K562 (cell line): ENCODE data around the gene CACNG6. TPM values are rescaled to one million over a fixed set of nuclear protein-coding genes. Genes with fewer than 3 reads are reported as not detected.
A peak's percentile ranks its signal among the peaks of the same experiment; 100 is the strongest.

Experiments used
- ATAC-seq: fragments of 200-7000 bp; cut with Tn5 transposase; 3 replicates; pipeline ENCODE4 v1.9.1; 2020; ENCODE audit warnings: moderate library complexity
- BruUV-seq: library from RNA; stranded (reverse); fragments of 400-500 nt; replicated peaks from 2 replicates; lab custom pipeline; 2021; lab: Mats Ljungman, UMichigan
- CTCF ChIA-PET: fragments of 300-600 bp; formaldehyde crosslinking; extraction: SDS; loops from one replicate; lab custom pipeline; 2021; ENCODE audit warnings: low intra/inter-chr PET ratio; lab: Yijun Ruan, JAX
- POLR2A ChIA-PET: fragments of 300-600, 350-650 bp; sonication (Branson Sonifier 250); formaldehyde crosslinking; extraction: SDS; loops from one replicate; lab custom pipeline; 2021; ENCODE audit warnings: antibody characterized with exemption, inconsistent platforms; lab: Yijun Ruan, JAX
- DNase-seq, 4 experiments: peaks; one replicate each; pipeline versions ENCODE4 v3.0.0 to v3.0.0-alpha.2; 2011 to 2018; ENCODE audit warnings: low spot score in 3 of 4, mixed read lengths in 3 of 4; ENCODE audit errors: extremely low read depth in 1 of 4
- FAIRE-seq: peaks from 2 replicates; lab custom pipeline; 2011; peaks lifted over from hg19 to GRCh38; lab: Jason Lieb, UNC
- H2AFZ ChIP-seq: 2 replicates; pipeline ENCODE4 v1.6.0; 2011; ENCODE audit warnings: low read depth, low read length, control low read depth, inconsistent platforms
- H3K27ac ChIP-seq: fragments of 200-600 bp; 3 replicates; pipeline ENCODE4 v1.8.0; 2011; ENCODE audit warnings: low read depth, mild to moderate bottlenecking, control low read depth, inconsistent platforms, low read length, moderate library complexity, mixed read lengths; ENCODE audit errors: extremely low read depth
- H3K27me3 ChIP-seq, 2 experiments: fragments of 300-600 bp in 1 of 2; 2 replicates in 1 of 2; 3 replicates in 1 of 2; pipeline versions ENCODE4 v1.6.0 to v1.8.0; 2011; ENCODE audit warnings: inconsistent platforms in 2 of 2, low read length in 2 of 2, mild to moderate bottlenecking in 1 of 2, mixed read lengths in 1 of 2, moderate library complexity in 1 of 2; ENCODE audit not compliant: control insufficient read depth in 2 of 2, insufficient read depth in 2 of 2
- H3K36me3 ChIP-seq: fragments of 300-600 bp; 3 replicates; pipeline ENCODE4 v1.8.0; 2011; ENCODE audit warnings: mild to moderate bottlenecking, low read length, inconsistent platforms; ENCODE audit not compliant: control insufficient read depth, insufficient read depth
- H3K4me1 ChIP-seq, 2 experiments: fragments of 200-600 bp in 1 of 2; replicated peaks in 1 of 2; 2 replicates in 1 of 2; 3 replicates in 1 of 2; pipeline versions ENCODE4 v1.5.1 to v1.8.0; 2011; ENCODE audit warnings: inconsistent platforms in 2 of 2, low read length in 2 of 2, mild to moderate bottlenecking in 1 of 2, mixed read lengths in 1 of 2, moderate library complexity in 1 of 2; ENCODE audit not compliant: control insufficient read depth in 2 of 2, insufficient read depth in 2 of 2
- H3K4me2 ChIP-seq: 2 replicates; pipeline ENCODE4 v1.6.1; 2011; ENCODE audit warnings: low read length, control low read depth, inconsistent platforms, mixed read lengths; ENCODE audit not compliant: insufficient read depth
- H3K4me3 ChIP-seq: fragments of 200-600 bp; sonication (generic), shearing (Covaris generic); 2 replicates; pipeline ENCODE4 v1.5.1; 2016; ENCODE audit warnings: control low read depth, inconsistent platforms
- H3K79me2 ChIP-seq: fragments of 200-600 bp; 3 replicates; pipeline ENCODE4 v1.8.0; 2011; ENCODE audit warnings: low read length, inconsistent platforms; ENCODE audit not compliant: control insufficient read depth, insufficient read depth
- H3K9ac ChIP-seq, 2 experiments: 2 replicates each; pipeline versions ENCODE4 v1.6.0 to v1.6.1; 2011; ENCODE audit warnings: low read depth in 2 of 2, low read length in 2 of 2, control low read depth in 1 of 2, inconsistent platforms in 1 of 2, mild to moderate bottlenecking in 1 of 2, mixed read lengths in 1 of 2; ENCODE audit not compliant: insufficient read depth in 1 of 2
- H3K9me1 ChIP-seq: one replicate; pipeline ENCODE4 v1.6.0; 2011; ENCODE audit warnings: inconsistent platforms, mild to moderate bottlenecking, low read length, moderate library complexity; ENCODE audit not compliant: control insufficient read depth, insufficient read depth
- H3K9me3 ChIP-seq: replicated peaks from 2 replicates; pipeline ENCODE4 v1.5.1; 2011; ENCODE audit warnings: low read depth, low read length, inconsistent platforms; ENCODE audit not compliant: control insufficient read depth, insufficient read depth
- H4K20me1 ChIP-seq: replicated peaks from 2 replicates; pipeline ENCODE4 v1.6.1; 2011; ENCODE audit warnings: low read length, inconsistent platforms, mixed read lengths; ENCODE audit not compliant: control insufficient read depth, insufficient read depth
- CHD4 ChIP-seq: fragments of 200-600 bp; sonication (generic); IDR thresholded peaks from 3 replicates; pipeline ENCODE4 v1.6.1; 2012; ENCODE audit warnings: low read depth, mild to moderate bottlenecking, mixed read lengths, low read length, inconsistent platforms; ENCODE audit not compliant: insufficient read depth, insufficient replicate concordance, poor library complexity, severe bottlenecking
- CREB5 ChIP-seq: fragments of 250-450 bp; sonication (Bioruptor Pico); IDR thresholded peaks from 2 replicates; pipeline ENCODE4 v1.5.0; 2020; ENCODE audit warnings: mild to moderate bottlenecking
- FOSL1 ChIP-seq: fragments of 200-800 bp; sonication (Bioruptor generic); conservative IDR thresholded peaks from 2 replicates; pipeline ENCODE4 v1.6.1; 2016; ENCODE audit warnings: missing genetic modification characterization, missing compliant biosample characterization
- HEY1 ChIP-seq: fragments of 250-450 bp; sonication (Bioruptor Pico); IDR thresholded peaks from 2 replicates; pipeline ENCODE4 v1.5.0; 2020; ENCODE audit warnings: mild to moderate bottlenecking, moderate library complexity, borderline replicate concordance
- HMGN3 ChIP-seq: IDR thresholded peaks from 2 replicates; pipeline ENCODE4 v1.6.1; 2011; ENCODE audit warnings: borderline replicate concordance, low read depth, mild to moderate bottlenecking, mixed read lengths, low read length; ENCODE audit not compliant: insufficient read length; ENCODE audit errors: extremely low read depth
- IFI16 ChIP-seq: fragments of 250-450 bp; sonication (Bioruptor Pico); IDR thresholded peaks from 2 replicates; pipeline ENCODE4 v2.1.2; 2022; ENCODE audit warnings: mild to moderate bottlenecking, inconsistent platforms
- KAT8 ChIP-seq: fragments of 450-650 bp; IDR thresholded peaks from 2 replicates; pipeline ENCODE4 v1.6.1; 2016; ENCODE audit warnings: low read depth, mild to moderate bottlenecking
- NR0B1 ChIP-seq: fragments of 450-650 bp; IDR thresholded peaks from one replicate; pipeline ENCODE4 v1.6.1; 2018; ENCODE audit warnings: mild to moderate bottlenecking, moderate library complexity; ENCODE audit not compliant: partially characterized antibody
- RAD21 ChIP-seq, 2 experiments: fragments of 250-450 bp in 1 of 2; fragments of 450-650 bp in 1 of 2; sonication (Bioruptor Pico) in 1 of 2; formaldehyde crosslinking in 1 of 2; IDR thresholded peaks in 1 of 2; conservative IDR thresholded peaks in 1 of 2; 2 replicates each; pipeline versions ENCODE4 v1.4.0 to v1.8.0; 2020 to 2022; ENCODE audit warnings: mild to moderate bottlenecking in 2 of 2, moderate library complexity in 1 of 2
- RBM25 ChIP-seq: fragments of 200-400 bp; formaldehyde crosslinking; IDR thresholded peaks from 2 replicates; pipeline ENCODE4 v1.6.1; 2018; ENCODE audit warnings: low read length, low read depth, moderate library complexity; ENCODE audit not compliant: severe bottlenecking
- SP1 ChIP-seq: sonication (generic); formaldehyde crosslinking; IDR thresholded peaks from 2 replicates; pipeline ENCODE4 v1.8.1; 2022; ENCODE audit warnings: mild to moderate bottlenecking, missing genetic modification reagents
- SPI1 ChIP-seq: IDR thresholded peaks from 2 replicates; pipeline ENCODE4 v1.6.1; 2011; ENCODE audit warnings: low read depth, low read length, control low read depth, borderline replicate concordance
- WGBS: fragments of 100-300 bp; shearing (Covaris generic); methylation state at CpG from one replicate; pipeline ENCODE4 v1.1.6; 2016; ENCODE audit warnings: low coverage, mixed read lengths; ENCODE audit not compliant: insufficient coverage; ENCODE audit errors: missing lambda C conversion rate; 5-methylcytosine and 5-hydroxymethylcytosine counted together
- in situ Hi-C: fragments of 300-500 bp; cut with MboI; formaldehyde crosslinking; loops from 4 replicates; pipeline ENCODE4 v1.15.0; 2018; ENCODE audit warnings: inconsistent platforms, mixed read lengths
- intact Hi-C: fragments of 100-400 bp; cut with micrococcal nuclease; formaldehyde crosslinking; loops from 2 replicates; pipeline ENCODE4 v1.14.2; 2022
- polyA plus RNA-seq, 8 experiments: library from polyadenylated mRNA; depleted of rRNA in 4 of 8; stranded (reverse) in 5 of 8; unstranded in 3 of 8; fragments of >200 nt; fragmentation: Nextera tagmentation in 2 of 8; fragmentation: Illumina TruSeq in 1 of 8; extraction: Ambion mirVana in 2 of 8; extraction: Trizol in 1 of 8; gene quantifications; 2 replicates each; pipeline versions ENCODE4 v1.2.1 to v1.2.3, GENCODE V29; 2011 to 2014; ENCODE audit warnings: inconsistent platforms in 1 of 8, missing spikeins in 1 of 8
- total RNA-seq, 7 experiments: library from RNA; depleted of rRNA in 6 of 7; stranded (reverse); fragments of >200 nt in 6 of 7; fragmentation: Illumina TruSeq in 2 of 7; extraction: Trizol in 2 of 7; gene quantifications; 2 replicates each; pipeline versions ENCODE4 v1.2.1 to v1.2.3, GENCODE V29; 2011 to 2021; ENCODE audit warnings: low replicate concordance in 1 of 7

The CACNG6 gene
- total and polyA plus RNA-seq, 9 of the 15 experiments (the other 6 are each of a cell fraction or from before 2014, with no cell fraction given): not detected

- DNase-seq (no peak), ATAC-seq (no peak), FAIRE-seq (no peak)
- no peaks in the 10 kb centered on the region; the same call in 1 of the 2 replicates for H4K20me1 ChIP-seq
- no peaks in the 10 kb centered on the region for H3K9me1 ChIP-seq
- CTCF ChIA-PET: no interaction called here
- peaks cover 0 to 13% of the 10 kb centered on the region in 2 experiments; a peak in 2 of 5 replicates for H3K4me1 ChIP-seq
- no TSS peak for BruUV-seq
- H3K36me3 ChIP-seq: no peaks in the 10 kb centered on the region
- H3K9ac ChIP-seq: no peak overlapping the region
- H3K27ac ChIP-seq: no peak overlapping the region
- no peak overlapping the region for H2AFZ ChIP-seq
- in situ Hi-C loops (no loop called here), intact Hi-C loops (no loop called here)
- no peak overlapping the region for H3K4me3 ChIP-seq
- peaks cover 4 to 25% of the 10 kb centered on the region in 2 experiments; a peak in 3 of 5 replicates for H3K27me3 ChIP-seq
- H3K4me2 ChIP-seq: no peak overlapping the region
- H3K9me3 ChIP-seq: no peaks in the 10 kb centered on the region
- POLR2A ChIA-PET: no interaction called here
- WGBS: 29% methylated on average over 2 of the region's 2 CpGs
- TF ChIP-seq RBM25 (peak; percentile 36), SP1 (CRISPR knock-in tag) (no peak), NR0B1 (no peak)
- TF ChIP-seq, all 486 proteins: peak for 1
- H3K79me2 ChIP-seq: no peaks in the 10 kb centered on the region
These were observed 45.4 kb upstream of the CACNG6 start for GRCh38 chr19:53945998-53946397.

GRCh38 chr19:53947624-53948023, 43.8 kb upstream of the CACNG6 start:
- Histone ChIP-seq H3K9me1 (no peaks in the 10 kb centered on the region), H3K4me3 (no peak overlapping the region), H3K4me2 (no peak overlapping the region), H2AFZ (no peak overlapping the region), H3K9me3 (no peaks in the 10 kb centered on the region), H3K79me2 (no peaks in the 10 kb centered on the region), H3K4me1 (peaks cover 0 to 4% of the 10 kb centered on the region in 2 experiments; a peak in 1 of 5 replicates), H3K9ac (no peak overlapping the region), H3K27ac (no peak overlapping the region), H3K27me3 (peaks cover 12 to 25% of the 10 kb centered on the region in 2 experiments; a peak in 4 of 5 replicates), H4K20me1 (no peaks in the 10 kb centered on the region; the same call in 1 of the 2 replicates), H3K36me3 (no peaks in the 10 kb centered on the region)
- FAIRE-seq (no peak), ATAC-seq (peak; percentile 79), DNase-seq (peak in 2 of 4 experiments; percentile 48 to 55)
- ChIA-PET POLR2A (interaction anchor here (0.7 to 1.1 kb wide), 2 partner anchors 9 to 818 kb away, joined by 3 read pairs; no protein-coding TSS in a partner anchor), CTCF (no interaction called here)
- no TSS peak for BruUV-seq
- in situ Hi-C loops: no loop called here
- WGBS: 19% methylated on average over 5 of the region's 5 CpGs
- intact Hi-C loops: no loop called here
- no peak for TF ChIP-seq CHD4
- TF ChIP-seq RAD21 (CRISPR knock-in tag; conservative IDR thresholded peaks at IDR 0.05 in 1 of 2, IDR thresholded peaks at IDR 0.05 in 1 of 2): peak in 1 of 2 experiments; percentile 29; a peak in 2 of 4 replicates
- no peak for TF ChIP-seq HEY1
- TF ChIP-seq KAT8: no peak
- TF ChIP-seq SPI1: no peak
- TF ChIP-seq HMGN3: no peak
- TF ChIP-seq FOSL1 (tag): no peak
- no peak for TF ChIP-seq IFI16
- TF ChIP-seq CREB5 (CRISPR knock-in tag): no peak
